Fibroblast of pulmonary artery (primary cell): Measurements from ENCODE around the gene LRP2.
"Not testable (repeated sequence)": the region's sequence is repeated elsewhere in the genome, so short reads cannot be mapped to it uniquely, and the experiment has no call there.

Experiments used
- DNase-seq: peaks from one replicate; pipeline ENCODE4 v3.0.0-alpha.2; 2010; ENCODE audit warnings: low read depth
- H3K4me3 ChIP-seq: replicated peaks from 2 replicates; pipeline ENCODE4 v1.5.1; 2011; ENCODE audit warnings: low read depth, mild to moderate bottlenecking, control low read depth, low read length, moderate library complexity
- CTCF ChIP-seq: IDR thresholded peaks from 2 replicates; pipeline ENCODE4 v1.5.1; 2011; ENCODE audit warnings: mild to moderate bottlenecking, control low read depth, low read length, inconsistent platforms; ENCODE audit errors: missing control alignments

LRP2 gene

DNA sequence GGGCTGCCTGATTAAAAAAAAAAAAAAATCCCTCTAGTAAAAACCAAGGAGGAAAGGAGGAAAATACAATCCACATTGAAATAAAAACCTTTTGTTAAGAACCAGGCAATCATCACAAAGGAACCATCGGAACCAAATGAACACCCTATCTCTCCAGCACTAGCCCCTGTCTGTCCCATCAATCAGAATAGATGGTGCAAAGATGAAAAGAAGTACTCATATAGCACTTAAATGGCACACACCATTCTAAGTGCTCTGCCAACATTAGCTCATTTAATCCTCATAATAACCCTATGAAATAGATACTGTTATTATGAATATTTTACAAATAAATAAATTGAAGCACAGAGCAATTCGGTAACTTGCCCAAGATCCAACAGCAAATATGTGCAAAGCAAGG is 38.5 kb downstream of the LRP2 start:
- DNase-seq = no peak

GRCh38 chr2:169320561-169320960 is 41.8 kb downstream of the LRP2 start:
- no peak for TF ChIP-seq CTCF
- no peak for DNase-seq
- no peak overlapping the region for H3K4me3 ChIP-seq

More for the DNA sequence above, 38.5 kb downstream of the LRP2 start:
- TF ChIP-seq CTCF = no peak
- H3K4me3 ChIP-seq = no peak overlapping the region

- no peak for DNase-seq
- TF ChIP-seq CTCF = no peak
- no peak overlapping the region for H3K4me3 ChIP-seq
Measured at GRCh38 chr2:169315357-169315756, 47.0 kb downstream of the LRP2 start.

DNA sequence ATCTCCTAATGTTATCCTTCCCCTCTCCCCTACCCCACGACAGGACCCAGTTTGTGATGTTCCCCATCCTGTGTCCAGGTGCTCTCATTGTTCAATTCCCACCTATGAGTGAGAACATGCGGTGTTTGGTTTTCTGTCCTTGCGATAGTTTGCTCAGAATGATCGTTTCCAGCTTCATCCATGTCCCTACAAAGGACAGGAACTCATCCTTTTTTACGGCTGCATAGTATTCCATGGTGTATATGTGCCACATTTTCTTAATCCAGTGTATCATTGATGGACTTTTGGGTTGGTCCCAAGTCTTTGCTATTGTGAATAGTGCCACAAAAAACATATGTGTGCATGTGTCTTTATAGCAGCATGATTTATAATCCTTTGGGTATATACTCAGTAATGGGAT is 54.0 kb downstream of the LRP2 start:
- DNase-seq, H3K4me3 ChIP-seq: not testable (repeated sequence)

DNA sequence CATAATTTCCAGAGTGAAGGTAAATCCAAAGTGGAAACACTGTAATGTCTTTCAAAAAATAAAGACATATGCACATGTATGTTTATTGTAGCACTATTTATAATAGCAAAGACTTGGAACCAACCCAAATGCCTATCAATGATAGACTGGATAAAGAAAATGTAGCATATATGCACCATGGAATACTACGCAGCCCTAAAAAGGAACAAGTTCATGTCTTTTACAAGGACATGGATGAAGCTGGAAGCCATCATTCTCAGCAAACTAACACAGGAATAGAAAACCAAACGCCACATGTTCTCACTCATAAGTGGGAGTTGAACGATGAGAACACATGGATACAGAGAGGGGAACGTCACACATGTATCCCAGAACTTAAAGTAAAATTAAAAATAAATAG is 57.6 kb downstream of the LRP2 start:
- not testable (repeated sequence) for DNase-seq, H3K4me3 ChIP-seq

DNA sequence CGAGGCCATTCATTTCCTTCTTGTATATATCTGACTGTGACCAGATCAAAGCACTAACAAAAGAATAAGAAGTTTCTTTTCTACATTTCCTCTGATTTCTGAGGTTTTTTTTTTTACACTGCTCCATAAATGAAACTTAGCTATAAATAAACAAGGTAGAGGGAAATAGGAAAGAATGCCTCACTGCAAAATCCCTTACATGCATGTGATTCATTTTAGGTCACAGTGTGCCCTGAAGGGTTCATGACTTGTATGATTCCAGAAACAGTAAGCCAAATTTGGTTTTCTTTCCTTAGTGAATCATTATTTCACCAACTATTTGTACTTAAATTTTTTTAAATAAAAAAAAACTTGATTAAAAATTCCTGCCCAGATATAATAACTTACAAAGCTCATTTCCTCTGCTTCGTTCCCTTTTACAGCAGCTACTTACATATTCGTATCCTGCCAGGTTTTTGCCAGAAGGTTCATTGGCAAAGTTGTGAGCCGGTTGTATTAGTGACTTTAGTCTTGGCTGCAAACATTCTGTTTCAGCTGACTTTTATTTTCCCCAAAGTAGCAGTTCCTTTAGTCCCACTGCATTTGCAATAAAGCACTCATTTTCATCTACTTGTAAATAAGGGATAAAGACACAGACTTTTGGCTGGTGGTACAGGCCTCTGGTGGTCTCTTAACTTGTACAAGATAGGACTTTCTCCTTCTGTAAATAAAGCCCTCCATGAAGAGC is 58.6 kb downstream of the LRP2 start:
- DNase-seq = no peak
- H3K4me3 ChIP-seq = no peak overlapping the region
- TF ChIP-seq CTCF = no peak

DNA sequence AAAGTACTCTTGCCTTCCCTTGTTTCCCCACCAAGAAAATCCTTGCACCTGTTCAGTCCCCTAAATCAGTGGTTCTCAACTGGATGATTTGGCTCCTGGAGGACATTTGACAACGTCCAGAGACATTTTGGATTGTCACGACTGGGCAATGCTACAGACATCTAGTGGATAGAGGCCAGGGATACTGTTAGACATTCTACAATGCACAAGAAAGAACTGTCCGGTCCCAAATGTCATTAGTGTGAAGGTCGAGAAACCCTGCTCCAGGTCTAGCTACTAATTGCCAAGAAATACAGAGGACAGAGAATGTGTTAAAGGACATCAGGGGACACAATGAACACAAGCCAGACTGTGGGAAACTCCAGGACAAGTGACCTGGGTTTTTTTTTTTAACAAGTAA is 60.0 kb downstream of the LRP2 start:
- no peak overlapping the region for H3K4me3 ChIP-seq
- TF ChIP-seq CTCF = no peak
- no peak for DNase-seq

DNA sequence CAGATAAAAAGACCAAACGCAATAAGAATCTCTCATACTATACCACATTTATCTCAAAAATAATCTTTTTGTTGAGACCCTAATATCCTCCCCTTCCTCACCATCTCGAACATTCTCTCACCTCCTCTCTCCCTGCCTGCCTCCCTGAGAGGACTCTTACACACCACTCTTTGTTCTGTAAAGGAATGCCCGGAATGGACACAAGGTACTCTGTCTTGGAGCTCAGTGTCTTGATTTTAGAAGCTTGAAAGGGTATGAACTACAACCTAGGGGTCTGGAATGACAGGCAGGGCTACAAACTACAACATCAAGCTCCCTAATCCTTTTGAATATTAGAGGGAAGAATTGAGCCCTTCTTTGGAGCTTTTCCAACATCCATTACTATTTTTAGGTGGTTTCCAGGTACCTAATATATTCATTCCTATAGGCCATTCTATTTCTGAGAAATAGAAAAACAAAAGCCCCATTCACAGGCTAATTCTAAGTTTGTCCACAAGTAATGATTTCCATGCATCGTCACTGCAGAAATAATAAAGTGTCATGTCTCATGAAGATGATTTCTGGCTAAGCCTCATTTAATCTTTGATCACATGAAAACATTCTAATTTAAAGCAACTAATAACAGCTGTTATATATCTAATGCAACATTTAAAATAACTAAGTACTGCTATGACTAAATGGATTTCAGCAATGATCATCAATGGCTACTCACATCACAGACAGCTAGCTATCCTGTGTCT is 60.6 kb downstream of the LRP2 start:
- DNase-seq = no peak
- no peak overlapping the region for H3K4me3 ChIP-seq
- no peak for TF ChIP-seq CTCF
